Lower leg skin (tissue), 3 donors: ENCODE data around the gene AQP5.

Source experiments
- POLR2A ChIP-seq, 2 donors: fragments of 450-650 bp; IDR thresholded peaks; one replicate each; pipeline ENCODE4 v1.6.1; 2016 to 2017; ENCODE audit warnings: antibody characterized with exemption in 2 of 2, mild to moderate bottlenecking in 1 of 2, moderate library complexity in 1 of 2
- TF ChIP-seq, protein P1 (sequence below), 3 donors: fragments of 450-650 bp; IDR thresholded peaks; one replicate each; pipeline ENCODE4 v1.5.1; 2016; ENCODE audit warnings: antibody characterized with exemption in 3 of 3, mild to moderate bottlenecking in 3 of 3, moderate library complexity in 2 of 3

DNA sequence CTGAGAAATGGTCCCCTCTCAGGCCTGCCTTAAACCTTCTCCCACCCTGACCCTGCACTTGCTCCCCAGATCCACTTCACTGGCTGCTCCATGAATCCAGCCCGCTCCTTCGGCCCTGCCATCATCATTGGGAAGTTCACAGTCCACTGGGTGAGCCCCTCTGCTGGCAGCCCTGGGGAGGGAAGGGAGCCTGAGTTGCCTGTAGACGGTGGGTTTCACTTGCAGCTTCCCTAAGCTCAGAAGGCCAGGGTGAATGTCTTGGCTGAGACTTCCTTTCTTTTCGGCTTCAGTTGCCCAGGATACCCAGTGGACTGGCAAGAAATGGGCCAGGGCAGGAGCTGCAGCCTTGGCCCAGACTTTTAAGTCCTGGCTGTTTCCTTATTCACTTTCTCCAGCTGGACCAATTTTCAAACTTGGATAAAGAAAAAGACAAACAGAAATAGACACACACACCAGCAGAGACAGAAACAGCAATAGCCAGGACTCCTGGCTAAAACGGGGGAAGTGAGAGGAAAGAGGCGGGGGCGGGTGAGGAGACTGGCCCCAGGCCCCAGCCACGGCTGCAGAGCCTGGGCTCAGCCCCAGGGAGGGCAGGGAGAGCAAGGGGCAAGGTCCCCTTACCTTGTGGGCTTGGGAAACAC, 13.1 kb downstream of the AQP5 start:
- TF ChIP-seq, protein P1, sequence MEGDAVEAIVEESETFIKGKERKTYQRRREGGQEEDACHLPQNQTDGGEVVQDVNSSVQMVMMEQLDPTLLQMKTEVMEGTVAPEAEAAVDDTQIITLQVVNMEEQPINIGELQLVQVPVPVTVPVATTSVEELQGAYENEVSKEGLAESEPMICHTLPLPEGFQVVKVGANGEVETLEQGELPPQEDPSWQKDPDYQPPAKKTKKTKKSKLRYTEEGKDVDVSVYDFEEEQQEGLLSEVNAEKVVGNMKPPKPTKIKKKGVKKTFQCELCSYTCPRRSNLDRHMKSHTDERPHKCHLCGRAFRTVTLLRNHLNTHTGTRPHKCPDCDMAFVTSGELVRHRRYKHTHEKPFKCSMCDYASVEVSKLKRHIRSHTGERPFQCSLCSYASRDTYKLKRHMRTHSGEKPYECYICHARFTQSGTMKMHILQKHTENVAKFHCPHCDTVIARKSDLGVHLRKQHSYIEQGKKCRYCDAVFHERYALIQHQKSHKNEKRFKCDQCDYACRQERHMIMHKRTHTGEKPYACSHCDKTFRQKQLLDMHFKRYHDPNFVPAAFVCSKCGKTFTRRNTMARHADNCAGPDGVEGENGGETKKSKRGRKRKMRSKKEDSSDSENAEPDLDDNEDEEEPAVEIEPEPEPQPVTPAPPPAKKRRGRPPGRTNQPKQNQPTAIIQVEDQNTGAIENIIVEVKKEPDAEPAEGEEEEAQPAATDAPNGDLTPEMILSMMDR (IDR thresholded peaks at IDR 0.05), result no peak
- no peak for TF ChIP-seq POLR2A (IDR thresholded peaks at IDR 0.05)
